Ishikawa (cell line): ENCODE data around the gene ACAD11.

Source experiments
- CEBPB ChIP-seq: IDR thresholded peaks from 2 replicates; pipeline ENCODE4 v1.6.1; 2012
- CREB1 ChIP-seq: IDR thresholded peaks from 2 replicates; pipeline ENCODE4 v1.6.1; 2012; ENCODE audit warnings: low read depth
- EGR1 ChIP-seq: IDR thresholded peaks from 2 replicates; pipeline ENCODE4 v1.6.1; 2012
- EP300 ChIP-seq: IDR thresholded peaks from 2 replicates; pipeline ENCODE4 v1.6.1; 2012; ENCODE audit warnings: borderline replicate concordance
- FOXM1 ChIP-seq: IDR thresholded peaks from 2 replicates; pipeline ENCODE4 v1.6.1; 2012; ENCODE audit warnings: low read depth, borderline replicate concordance
- MAX ChIP-seq: IDR thresholded peaks from 2 replicates; pipeline ENCODE4 v1.6.1; 2012
- NFIC ChIP-seq: IDR thresholded peaks from 2 replicates; pipeline ENCODE4 v1.6.1; 2012
- RAD21 ChIP-seq: IDR thresholded peaks from 2 replicates; pipeline ENCODE4 v1.6.1; 2012; ENCODE audit warnings: low read depth
- REST ChIP-seq: IDR thresholded peaks from 2 replicates; pipeline ENCODE4 v1.6.1; 2012; ENCODE audit warnings: low read depth, mild to moderate bottlenecking
- TAF1 ChIP-seq: IDR thresholded peaks from 2 replicates; pipeline ENCODE4 v1.6.1; 2012; ENCODE audit warnings: low read depth, mild to moderate bottlenecking
- TCF12 ChIP-seq: IDR thresholded peaks from 2 replicates; pipeline ENCODE4 v1.6.1; 2012; ENCODE audit warnings: low read depth
- TEAD4 ChIP-seq: IDR thresholded peaks from 2 replicates; pipeline ENCODE4 v1.6.1; 2012
- USF1 ChIP-seq: IDR thresholded peaks from 2 replicates; pipeline ENCODE4 v1.6.1; 2012
- YY1 ChIP-seq: IDR thresholded peaks from 2 replicates; pipeline ENCODE4 v1.6.1; 2012; ENCODE audit warnings: low read depth
- ZBTB7A ChIP-seq: IDR thresholded peaks from 2 replicates; pipeline ENCODE4 v1.6.1; 2012; ENCODE audit warnings: low read depth

The ACAD11 gene

GRCh38 chr3:132622148-132622547, 37.5 kb downstream of the ACAD11 start:
- no peak for TF ChIP-seq RAD21
- no peak for TF ChIP-seq EP300
- TF ChIP-seq TAF1 = no peak
- TF ChIP-seq USF1 = no peak
- TF ChIP-seq TCF12 = no peak
- TF ChIP-seq CREB1 = no peak
- no peak for TF ChIP-seq FOXM1
- TF ChIP-seq NFIC = no peak
- TF ChIP-seq TEAD4 = no peak
- no peak for TF ChIP-seq REST
- TF ChIP-seq YY1 = no peak
- TF ChIP-seq CEBPB = no peak
- no peak for TF ChIP-seq ZBTB7A
- TF ChIP-seq MAX = no peak
- TF ChIP-seq EGR1 = no peak

GRCh38 chr3:132616780-132617179, 42.8 kb downstream of the ACAD11 start:
- no peak for TF ChIP-seq REST
- TF ChIP-seq CEBPB = no peak
- no peak for TF ChIP-seq EP300
- TF ChIP-seq RAD21 = no peak
- no peak for TF ChIP-seq TCF12
- no peak for TF ChIP-seq EGR1
- no peak for TF ChIP-seq YY1
- TF ChIP-seq ZBTB7A = no peak
- TF ChIP-seq NFIC = no peak
- TF ChIP-seq FOXM1 = no peak
- TF ChIP-seq USF1 = no peak
- TF ChIP-seq CREB1 = no peak
- TF ChIP-seq TAF1 = no peak
- no peak for TF ChIP-seq TEAD4
- TF ChIP-seq MAX = no peak

- no peak for TF ChIP-seq FOXM1
- no peak for TF ChIP-seq MAX
- TF ChIP-seq USF1 = no peak
- TF ChIP-seq TEAD4 = no peak
- TF ChIP-seq NFIC = no peak
- TF ChIP-seq REST = no peak
- TF ChIP-seq CREB1 = no peak
- TF ChIP-seq ZBTB7A = no peak
- TF ChIP-seq YY1 = no peak
- TF ChIP-seq EP300 = no peak
- TF ChIP-seq TCF12 = no peak
- TF ChIP-seq CEBPB = no peak
- TF ChIP-seq RAD21 = no peak
- TF ChIP-seq TAF1 = no peak
Observed at GRCh38 chr3:132615881-132616280, 43.7 kb downstream of the ACAD11 start.

GRCh38 chr3:132606085-132606484, 53.5 kb downstream of the ACAD11 start:
- TF ChIP-seq NFIC = no peak
- TF ChIP-seq RAD21 = no peak
- no peak for TF ChIP-seq YY1
- TF ChIP-seq CREB1 = no peak
- TF ChIP-seq EP300 = no peak
- no peak for TF ChIP-seq MAX
- no peak for TF ChIP-seq REST
- no peak for TF ChIP-seq ZBTB7A
- TF ChIP-seq TAF1 = no peak
- TF ChIP-seq USF1 = no peak
- no peak for TF ChIP-seq CEBPB
- no peak for TF ChIP-seq EGR1
- TF ChIP-seq TEAD4 = no peak
